GDM1 (cell line): ENCODE results near the gene MT1F.
"Not testable (repeated sequence)": the region's sequence is repeated elsewhere in the genome, so short reads cannot be mapped to it uniquely, and the experiment has no call there.

Experiments
- DNase-seq: peaks from one replicate; lab custom pipeline; 2025; lab: John Stamatoyannopoulos, UW

MT1F gene

GRCh38 chr16:56657555-56658326, at the start of gene MT1F:
Gene MT1F, plus strand, starts transcription at chr16:56657959. Its CDS starts 100 bp downstream, at chr16:56658059.
- peak; percentile 4 for DNase-seq

DNA sequence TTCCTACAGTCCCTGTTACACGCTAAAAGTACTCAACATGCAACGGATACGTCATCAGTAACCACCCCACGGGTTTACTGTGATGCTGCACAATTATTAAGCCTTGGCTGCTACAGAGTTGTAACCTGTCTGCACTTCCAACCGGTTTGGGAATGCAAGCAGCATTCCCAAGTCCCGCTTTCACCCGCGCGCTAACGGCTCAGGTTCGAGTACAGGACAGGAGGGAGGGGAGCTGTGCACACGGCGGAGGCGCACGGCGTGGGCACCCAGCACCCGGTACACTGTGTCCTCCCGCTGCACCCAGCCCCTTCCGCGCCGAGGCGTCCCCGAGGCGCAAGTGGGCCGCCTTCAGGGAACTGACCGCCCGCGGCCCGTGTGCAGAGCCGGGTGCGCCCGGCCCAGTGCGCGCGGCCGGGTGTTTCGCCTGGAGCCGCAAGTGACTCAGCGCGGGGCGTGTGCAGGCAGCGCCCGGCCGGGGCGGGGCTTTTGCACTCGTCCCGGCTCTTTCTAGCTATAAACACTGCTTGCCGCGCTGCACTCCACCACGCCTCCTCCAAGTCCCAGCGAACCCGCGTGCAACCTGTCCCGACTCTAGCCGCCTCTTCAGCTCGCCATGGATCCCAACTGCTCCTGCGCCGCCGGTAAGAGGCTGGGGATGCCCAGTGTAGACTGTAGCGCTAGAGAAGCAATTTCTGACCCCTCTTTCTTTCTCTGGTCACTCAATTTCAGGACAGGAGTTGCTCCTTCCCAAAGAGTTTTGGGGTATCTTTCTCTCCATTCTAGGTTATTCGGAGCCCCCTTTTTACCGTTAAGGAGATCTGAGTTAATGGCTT, 49.5 kb upstream of the MT1F start, which contains the start of gene MT2A:
Gene MT2A (plus strand): TSS at position 542 of the 833 bp plus-strand sequence. CDS start 72 bp downstream, at position 614.
- DNase-seq = peak; percentile 73

DNA sequence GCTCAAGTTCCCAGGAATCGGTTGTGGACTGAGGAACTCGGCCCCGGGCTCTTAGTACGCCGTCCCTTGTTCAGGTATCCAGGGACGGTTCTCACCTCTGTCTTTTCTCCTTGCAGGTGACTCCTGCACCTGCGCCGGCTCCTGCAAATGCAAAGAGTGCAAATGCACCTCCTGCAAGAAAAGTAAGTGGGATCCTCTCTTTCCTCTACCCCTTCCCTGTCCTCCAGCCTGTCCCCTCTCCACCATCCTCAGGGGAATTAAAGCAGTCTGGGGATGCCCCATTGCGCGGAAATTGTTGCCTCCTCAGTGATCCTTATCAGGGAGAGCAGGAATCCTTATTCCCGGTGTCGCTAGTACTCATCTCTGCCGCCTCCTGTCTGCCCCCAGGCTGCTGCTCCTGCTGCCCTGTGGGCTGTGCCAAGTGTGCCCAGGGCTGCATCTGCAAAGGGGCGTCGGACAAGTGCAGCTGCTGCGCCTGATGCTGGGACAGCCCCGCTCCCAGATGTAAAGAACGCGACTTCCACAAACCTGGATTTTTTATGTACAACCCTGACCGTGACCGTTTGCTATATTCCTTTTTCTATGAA, 48.8 kb upstream of the MT1F start:
- DNase-seq = no peak

DNA sequence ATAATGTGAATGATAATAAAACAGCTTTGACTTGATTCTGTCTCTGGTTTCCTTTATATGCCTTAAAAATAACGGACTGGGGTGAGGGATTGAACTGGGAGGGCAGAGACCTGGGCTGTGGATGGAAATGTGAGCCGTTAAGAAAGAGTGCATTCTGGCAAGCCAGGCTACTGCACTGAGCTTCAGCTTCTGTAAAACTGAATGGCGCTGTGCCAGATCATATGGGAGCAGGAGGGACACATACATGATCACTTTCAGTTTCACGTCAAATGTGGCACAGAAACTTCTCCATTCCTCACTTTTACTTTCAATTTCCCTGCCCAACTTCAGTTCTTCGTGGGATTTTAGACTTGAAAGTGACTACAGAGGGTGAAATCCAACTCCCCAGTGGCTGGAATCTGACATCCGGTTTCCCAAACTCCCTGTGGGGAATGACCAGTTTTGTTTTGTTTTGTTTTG, 48.3 kb upstream of the MT1F start:
- DNase-seq = peak; percentile 61

- DNase-seq = no peak
These were observed 47.6 kb upstream of the MT1F start for GRCh38 chr16:56610017-56610608.

DNA sequence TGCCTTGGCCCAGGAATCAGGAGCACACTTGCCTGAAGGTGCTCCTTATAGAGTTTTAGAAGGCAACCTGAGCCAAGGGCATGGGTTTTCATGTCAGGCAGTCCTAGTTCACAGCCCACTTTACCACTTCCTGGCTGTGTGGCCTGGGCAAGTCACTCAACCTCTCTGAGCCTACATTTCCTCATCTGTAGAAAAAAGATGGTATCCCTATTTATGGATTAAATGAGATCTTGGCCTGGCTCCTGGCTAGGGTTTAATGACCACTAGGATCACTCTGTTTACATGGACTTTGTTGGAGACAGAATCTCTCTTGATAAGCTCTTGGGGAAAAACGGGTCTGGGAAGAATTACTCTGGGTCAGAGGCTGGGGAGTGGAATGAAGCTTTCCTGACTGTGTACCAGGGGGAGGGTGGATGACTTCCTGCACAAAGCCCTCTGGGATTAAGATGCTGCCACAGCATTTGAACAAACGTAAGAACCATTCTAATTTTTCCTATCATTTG, 47.1 kb upstream of the MT1F start:
- DNase-seq = no peak

DNA sequence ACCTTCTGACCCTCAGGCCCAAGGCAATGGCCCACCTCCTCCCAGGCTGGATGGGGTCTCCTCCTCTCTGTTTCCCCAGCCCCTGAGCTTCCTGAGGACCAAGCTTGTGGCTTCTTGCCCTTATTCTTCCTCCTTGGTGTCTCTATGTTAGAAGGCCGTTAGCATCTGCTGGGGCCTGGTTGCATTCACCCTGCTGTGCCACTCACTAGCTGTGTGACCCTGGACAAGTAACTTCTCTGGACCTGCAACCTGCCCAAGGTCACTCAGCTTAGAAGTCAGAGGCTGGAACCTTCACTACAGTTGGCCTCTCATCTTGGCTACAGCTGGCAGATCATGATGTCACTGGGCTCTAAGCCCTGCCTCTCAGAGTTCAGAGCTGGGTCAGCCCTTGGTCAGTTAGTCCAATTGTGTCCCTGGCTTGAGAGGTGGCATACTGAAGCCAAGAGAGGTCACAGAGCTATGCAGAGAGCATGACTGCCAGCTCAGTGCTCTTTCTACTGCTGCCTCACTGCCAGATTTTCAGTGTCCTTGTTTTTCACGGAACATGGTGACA, 46.4 kb upstream of the MT1F start:
- DNase-seq = no peak

GRCh38 chr16:56613706-56614105, 44.1 kb upstream of the MT1F start:
- no peak for DNase-seq

- no peak for DNase-seq
These were observed 43.2 kb upstream of the MT1F start for GRCh38 chr16:56614549-56614991.

DNA sequence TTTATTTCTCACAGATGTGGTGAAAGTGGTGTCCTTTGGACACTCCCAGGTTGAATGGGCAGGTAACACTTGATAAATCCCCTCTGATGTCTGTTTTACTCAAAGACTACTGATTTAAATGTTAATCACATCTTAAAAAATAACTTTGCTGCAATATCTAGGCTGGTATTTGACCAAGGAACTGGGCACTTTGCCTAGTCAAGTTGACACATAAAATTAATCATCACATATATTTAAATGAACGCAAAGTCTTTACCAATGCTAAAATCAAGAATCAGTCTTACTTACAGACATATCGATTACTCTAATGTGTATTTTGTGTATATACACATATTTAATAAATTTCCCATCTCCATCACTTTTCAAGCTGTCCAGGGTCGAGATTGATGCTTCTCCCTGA, 42.4 kb upstream of the MT1F start:
- DNase-seq = no peak

- no peak for DNase-seq
These were observed 41.0 kb upstream of the MT1F start for GRCh38 chr16:56616608-56617211.

DNA sequence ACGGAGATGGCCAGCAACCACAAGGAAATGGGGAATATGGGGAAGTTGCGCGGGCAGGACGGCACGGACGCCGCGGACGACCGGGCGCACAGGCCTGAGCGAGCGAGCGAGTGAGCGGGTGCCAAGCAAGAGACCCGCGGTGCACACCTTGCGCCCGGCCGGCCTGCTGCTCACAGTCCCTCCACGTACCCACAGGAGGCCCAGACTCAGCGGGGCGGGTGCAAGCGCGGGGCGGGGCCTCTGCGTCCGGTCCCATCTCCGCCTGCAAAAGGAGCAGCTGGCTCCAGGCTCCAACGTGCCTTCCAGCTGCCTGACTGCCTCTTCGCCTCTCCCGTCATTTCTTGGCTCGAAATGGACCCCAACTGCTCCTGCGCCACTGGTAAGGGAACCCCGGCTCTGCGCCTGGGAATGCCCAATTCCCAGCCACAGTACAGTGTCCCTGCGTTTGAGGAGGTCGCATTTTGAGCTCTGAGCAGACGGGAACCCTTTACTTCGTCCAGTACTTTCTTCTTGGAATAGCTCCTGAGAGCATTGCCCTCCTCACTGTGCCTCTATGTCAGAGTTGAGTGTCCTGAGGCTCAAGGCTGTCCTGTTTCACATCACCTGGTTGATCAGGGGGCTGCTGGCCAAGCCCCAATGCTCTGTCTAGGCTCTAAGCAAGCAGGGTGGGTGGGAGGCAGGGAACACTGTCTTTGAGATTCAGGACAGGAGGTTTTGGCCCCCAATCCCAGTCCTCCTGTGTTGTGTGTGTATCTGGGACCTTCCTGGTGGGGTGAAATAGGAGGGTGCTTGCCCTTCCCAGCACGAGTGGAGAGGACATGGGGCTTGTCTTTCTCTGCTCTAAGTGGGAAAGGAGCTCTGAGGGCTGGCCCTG, 40.3 kb upstream of the MT1F start:
- DNase-seq = no peak

- no peak for DNase-seq
These were observed 39.6 kb upstream of the MT1F start for GRCh38 chr16:56618138-56618537.

- DNase-seq = no peak
These were observed 37.3 kb upstream of the MT1F start for GRCh38 chr16:56620339-56620897.

GRCh38 chr16:56621665-56622445, 35.9 kb upstream of the MT1F start:
- DNase-seq = not testable (repeated sequence)

DNA sequence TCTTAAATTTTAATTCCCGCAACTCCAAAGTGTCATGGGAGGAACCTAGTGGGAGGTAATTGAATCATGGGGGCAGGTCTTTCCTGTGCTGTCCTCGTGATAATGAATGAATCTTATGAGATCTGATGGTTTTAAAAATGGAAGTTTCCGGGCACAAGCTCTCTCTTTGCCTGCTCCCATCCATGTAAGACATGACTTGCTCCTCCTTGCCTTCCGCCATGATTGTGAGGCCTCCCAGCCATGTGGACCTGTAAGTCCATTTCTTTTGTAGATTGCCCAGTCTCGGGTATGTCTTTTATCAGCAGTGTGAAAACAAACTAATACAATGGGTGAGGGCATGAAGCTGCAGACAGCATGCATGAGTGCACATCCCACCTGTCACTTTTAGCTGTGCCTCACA, 34.6 kb upstream of the MT1F start:
- not testable (repeated sequence) for DNase-seq

- DNase-seq = no peak
These were observed 34.1 kb upstream of the MT1F start for GRCh38 chr16:56623637-56624036.

DNA sequence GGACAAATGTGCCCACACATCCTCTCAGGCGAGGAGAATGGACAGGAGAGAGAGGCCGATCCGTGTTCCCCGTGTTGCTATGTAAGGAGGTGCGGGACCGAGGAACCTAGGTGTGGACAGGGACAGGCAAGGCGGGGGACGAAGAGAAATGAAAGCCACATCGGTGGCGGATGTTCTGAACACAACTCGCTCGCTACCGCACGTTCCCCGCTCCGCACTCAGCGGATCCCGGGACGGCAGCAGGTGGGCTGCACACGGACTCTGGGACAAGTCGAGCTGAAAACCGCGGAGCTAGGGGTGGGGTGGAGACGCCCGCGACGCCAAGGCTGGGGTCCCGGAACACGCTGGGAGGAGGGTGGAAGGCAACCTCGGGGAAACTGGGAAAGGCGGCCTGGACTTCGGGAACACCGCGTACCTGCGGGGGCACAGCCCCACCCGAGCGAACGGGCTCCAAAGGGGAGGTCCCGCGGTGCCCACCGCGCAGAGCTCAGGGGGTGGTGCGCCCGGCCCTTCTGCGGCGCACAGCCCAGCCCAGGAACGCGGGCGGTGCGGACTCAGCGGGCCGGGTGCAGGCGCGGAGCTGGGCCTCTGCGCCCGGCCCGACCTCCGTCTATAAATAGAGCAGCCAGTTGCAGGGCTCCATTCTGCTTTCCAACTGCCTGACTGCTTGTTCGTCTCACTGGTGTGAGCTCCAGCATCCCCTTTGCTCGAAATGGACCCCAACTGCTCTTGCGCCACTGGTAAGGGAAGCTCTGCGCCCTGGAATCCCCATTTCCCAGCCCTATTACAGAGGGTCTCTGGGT, 32.4 kb upstream of the MT1F start, which contains the start of gene MT1E:
Gene MT1E (plus strand): TSS at position 642 of the 803 bp plus-strand sequence. CDS start 71 bp downstream, at position 713.
- DNase-seq = no peak
